Endothelial cell (in vitro differentiated cells): Measurements from ENCODE around the gene TBX15. TPM values are rescaled to one million over a fixed set of nuclear protein-coding genes. Genes with fewer than 3 reads are reported as not detected.

Source experiments
- DNase-seq: peaks from one replicate; pipeline ENCODE4 v3.0.0; 2021; ENCODE audit warnings: low spot score
- H3K27ac Mint-ChIP-seq: one replicate; pipeline ENCODE4 v1.8.0; 2021; ENCODE audit warnings: mixed read lengths, inconsistent platforms; ENCODE audit not compliant: unreplicated experiment
- H3K27me3 Mint-ChIP-seq: one replicate; pipeline ENCODE4 v1.8.0; 2021; ENCODE audit warnings: mild to moderate bottlenecking, moderate library complexity, mixed read lengths, inconsistent platforms; ENCODE audit not compliant: unreplicated experiment
- H3K36me3 Mint-ChIP-seq: one replicate; pipeline ENCODE4 v1.8.0; 2021; ENCODE audit warnings: mild to moderate bottlenecking, low read depth, mixed read lengths, inconsistent platforms; ENCODE audit not compliant: unreplicated experiment
- H3K4me1 Mint-ChIP-seq: one replicate; pipeline ENCODE4 v1.8.0; 2021; ENCODE audit warnings: mild to moderate bottlenecking, mixed read lengths, inconsistent platforms; ENCODE audit not compliant: unreplicated experiment
- H3K4me3 Mint-ChIP-seq: one replicate; pipeline ENCODE4 v1.8.0; 2021; ENCODE audit warnings: mild to moderate bottlenecking, mixed read lengths, inconsistent platforms; ENCODE audit not compliant: unreplicated experiment
- H3K9me3 Mint-ChIP-seq: one replicate; pipeline ENCODE4 v1.8.0; 2021; ENCODE audit warnings: mixed read lengths, inconsistent platforms; ENCODE audit not compliant: unreplicated experiment
- CTCF ChIP-seq: fragments of 200-600 bp; sonication (generic); IDR thresholded peaks from one replicate; pipeline ENCODE4 v1.5.0; 2021; ENCODE audit warnings: antibody characterized with exemption; ENCODE audit not compliant: unreplicated experiment
- total RNA-seq: library from RNA; stranded (reverse); fragmentation: NEBNext Ultra II Directional; extraction: Animal tissue kit (Norgen Biotek cat#: 25700); gene quantifications from one replicate; pipeline ENCODE4 v1.2.1, GENCODE V29; 2021; ENCODE audit not compliant: unreplicated experiment

The TBX15 gene
- total RNA-seq, 1 donor from 2014 or later: 38.0 TPM

GRCh38 chr1:118978914-118979701 is 9.0 kb downstream of the TBX15 start:
- Mint-ChIP-seq H3K36me3 (peaks cover 19% of the 10 kb centered on the region), H3K9me3 (no peaks in the 10 kb centered on the region), H3K27ac (peak overlapping the region; percentile 52), H3K4me3 (peak overlapping the region; percentile 37), H3K27me3 (peaks cover 17% of the 10 kb centered on the region), H3K4me1 (peaks cover 49% of the 10 kb centered on the region)
- DNase-seq: no peak
- TF ChIP-seq CTCF: no peak

GRCh38 chr1:118977600-118977999 is 10.5 kb downstream of the TBX15 start:
- Mint-ChIP-seq H3K27me3 (peaks cover 7% of the 10 kb centered on the region), H3K4me3 (no peak overlapping the region), H3K27ac (no peak overlapping the region), H3K36me3 (peaks cover 7% of the 10 kb centered on the region), H3K4me1 (peaks cover 34% of the 10 kb centered on the region), H3K9me3 (no peaks in the 10 kb centered on the region)
- TF ChIP-seq CTCF: no peak
- DNase-seq: no peak

- Mint-ChIP-seq H3K36me3 (peaks cover 19% of the 10 kb centered on the region), H3K27ac (peak overlapping the region; percentile 69), H3K4me1 (peaks cover 32% of the 10 kb centered on the region), H3K27me3 (peaks cover 2% of the 10 kb centered on the region), H3K4me3 (no peak overlapping the region), H3K9me3 (no peaks in the 10 kb centered on the region)
- DNase-seq: no peak
- no peak for TF ChIP-seq CTCF
Observed at GRCh38 chr1:118974661-118975060, 13.5 kb downstream of the TBX15 start.

- Mint-ChIP-seq H3K36me3 (peaks cover 26% of the 10 kb centered on the region), H3K4me3 (no peak overlapping the region), H3K27ac (no peak overlapping the region), H3K4me1 (peaks cover 28% of the 10 kb centered on the region), H3K9me3 (no peaks in the 10 kb centered on the region), H3K27me3 (peaks cover 2% of the 10 kb centered on the region)
- no peak for TF ChIP-seq CTCF
- no peak for DNase-seq
Observed at GRCh38 chr1:118973531-118974137, 14.5 kb downstream of the TBX15 start.

- peaks cover 2% of the 10 kb centered on the region for H3K27me3 Mint-ChIP-seq
- no peak for TF ChIP-seq CTCF
- H3K36me3 Mint-ChIP-seq: peaks cover 26% of the 10 kb centered on the region
- DNase-seq: no peak
- peak overlapping the region; percentile 20 for H3K4me3 Mint-ChIP-seq
- H3K27ac Mint-ChIP-seq: no peak overlapping the region
- H3K9me3 Mint-ChIP-seq: no peaks in the 10 kb centered on the region
- peaks cover 28% of the 10 kb centered on the region for H3K4me1 Mint-ChIP-seq
Observed at GRCh38 chr1:118973032-118973431, 15.1 kb downstream of the TBX15 start.
